ENCODE measurements around the gene CLIC1.
A peak's percentile ranks its signal among the peaks of the same experiment; 100 is the strongest.

CLIC1 gene

DNA sequence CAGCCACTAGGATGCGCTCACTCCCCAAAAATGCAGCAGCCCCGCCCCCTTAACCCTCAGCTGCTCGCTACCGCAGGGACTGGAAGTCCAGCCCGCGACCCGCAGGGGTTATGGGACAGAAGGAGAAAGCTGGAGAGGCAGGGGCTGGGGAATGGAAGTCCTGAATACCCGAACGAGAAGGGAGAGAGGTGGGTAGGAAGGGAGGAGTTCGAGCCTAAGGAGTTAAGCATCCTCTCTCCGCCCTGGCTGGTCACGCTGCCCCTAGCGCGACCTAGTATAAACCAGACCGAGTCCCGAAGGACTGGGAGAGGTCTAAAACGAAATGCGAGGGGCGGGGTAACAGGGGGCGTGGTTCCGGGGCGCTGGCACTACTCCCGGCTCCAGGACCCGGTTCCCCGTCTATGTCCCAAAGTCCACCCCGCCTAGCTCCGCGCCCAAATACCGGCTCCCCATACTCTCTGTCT, 6.8 kb downstream of the CLIC1 start:
- H3K27ac ChIP-seq, result peak overlapping the region; percentile 77
- TF ChIP-seq CTCF (conservative IDR thresholded peaks at IDR 0.05), result peak; percentile 77

DNA sequence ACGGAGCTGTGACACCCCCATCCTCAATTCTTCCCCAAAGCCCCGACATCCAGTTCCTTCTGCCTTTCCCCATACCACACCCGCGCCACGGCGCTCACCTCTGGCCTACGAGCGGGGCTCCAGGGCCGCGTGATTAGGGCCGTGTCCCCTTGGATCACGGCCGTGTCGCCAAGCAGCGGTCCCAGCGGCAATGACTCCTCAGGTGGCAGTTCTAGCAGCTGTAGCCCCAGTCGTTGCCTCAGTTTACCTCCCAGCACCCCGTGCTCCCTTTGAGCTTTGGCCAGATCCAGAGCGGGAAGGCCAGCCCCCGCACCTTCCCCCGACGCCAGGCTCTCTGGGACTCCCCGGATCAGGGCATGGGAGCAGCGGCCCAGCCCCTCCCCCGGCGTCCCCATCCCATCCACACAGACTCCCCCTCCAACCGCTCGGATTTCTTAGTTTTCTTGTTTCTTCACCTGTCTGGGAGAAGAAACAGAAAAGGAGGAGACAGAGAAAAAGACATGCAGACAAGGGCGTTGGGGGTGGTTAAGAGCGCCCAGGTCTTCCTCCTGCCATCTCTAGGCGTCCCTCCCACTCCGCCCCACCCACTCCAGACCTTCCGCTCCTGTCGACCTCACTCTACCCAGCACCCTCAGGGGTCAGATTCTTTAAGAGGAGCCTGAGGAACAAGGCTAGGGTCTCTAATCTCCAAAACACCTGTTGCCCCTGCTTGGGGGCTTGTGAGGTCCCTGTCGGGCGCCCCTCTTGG, 7.4 kb downstream of the CLIC1 start, which contains the start of gene DDAH2:
Gene DDAH2 (minus strand): TSS at position 533 of the 748 bp plus-strand sequence. CDS start 138 bp downstream, at position 395.
- no peak for TF ChIP-seq CTCF (conservative IDR thresholded peaks at IDR 0.05)
- peak within 1 kb of the TSS; percentile 77 for H3K27ac ChIP-seq

GRCh38 chr6:31727717-31728671, 8.3 kb downstream of the CLIC1 start:
- no peak for TF ChIP-seq CTCF (conservative IDR thresholded peaks at IDR 0.05)
- H3K27ac ChIP-seq, result peak overlapping the region; percentile 77; the same call in 1 of the 2 replicates

- no peak overlapping the region for H3K27ac ChIP-seq
- no peak for TF ChIP-seq CTCF (conservative IDR thresholded peaks at IDR 0.05)
These were observed 9.2 kb downstream of the CLIC1 start for GRCh38 chr6:31727034-31727716.

DNA sequence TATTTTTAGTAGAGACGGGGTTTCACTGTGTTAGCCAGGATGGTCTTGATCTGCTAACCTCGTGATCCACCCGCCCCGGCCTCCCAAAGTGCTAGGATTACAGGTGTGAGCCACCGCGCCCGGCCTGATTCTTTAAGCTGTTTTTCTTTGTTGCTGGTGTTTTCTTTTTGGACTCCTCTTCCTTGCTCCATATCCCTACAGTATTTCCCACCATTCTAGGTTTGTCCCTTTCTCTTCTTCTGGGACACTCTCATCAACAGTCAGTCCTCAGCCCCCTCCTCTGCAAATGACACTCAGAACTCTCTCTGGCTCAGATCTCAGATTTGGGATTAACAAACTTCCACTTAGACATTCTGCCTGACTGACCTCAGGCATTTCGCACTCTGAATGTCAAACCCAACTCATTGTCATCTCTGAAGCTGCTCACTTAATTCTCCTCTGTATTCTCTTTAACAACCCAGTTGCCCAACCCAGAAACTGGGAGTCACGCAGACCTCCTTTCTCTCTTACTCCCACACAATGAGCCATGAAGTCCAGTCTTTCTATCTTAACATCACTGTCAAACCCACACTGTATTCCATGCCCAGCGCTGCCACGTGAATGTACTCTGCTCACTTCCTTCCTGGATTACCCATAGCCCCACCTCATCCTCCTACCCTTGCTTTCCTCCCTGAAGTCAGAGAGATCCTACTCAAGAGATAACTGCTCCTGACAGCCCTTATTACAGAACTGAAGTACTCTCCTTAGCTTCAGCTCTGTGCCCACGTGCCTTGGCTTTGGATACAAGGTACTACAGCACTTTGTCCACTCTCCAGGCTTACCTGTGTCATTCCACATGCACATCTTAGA, 10.6 kb downstream of the CLIC1 start:
- no peak for TF ChIP-seq CTCF (conservative IDR thresholded peaks at IDR 0.05)

GRCh38 chr6:31723980-31724691, 12.2 kb downstream of the CLIC1 start:
- TF ChIP-seq CTCF (conservative IDR thresholded peaks at IDR 0.05), result no peak
- no peak overlapping the region for H3K27ac ChIP-seq

More for the DNA sequence above, 10.6 kb downstream of the CLIC1 start:
- H3K27ac ChIP-seq, result peak overlapping the region; percentile 37; the same call in 1 of the 2 replicates
